Fibroblast of lung (primary cell): ENCODE measurements around the gene ADORA2B.

ENCODE experiments used
- EZH2 ChIP-seq: IDR thresholded peaks from 2 replicates; pipeline ENCODE4 v1.5.1; 2012; ENCODE audit warnings: low read length, control low read depth, mild to moderate bottlenecking; ENCODE audit errors: missing control alignments
- TF ChIP-seq, protein P1 (sequence below), 2 donors: IDR thresholded peaks in 1 of 2; conservative IDR thresholded peaks in 1 of 2; 1 replicate in 1 of 2; 2 replicates in 1 of 2; pipeline ENCODE4 v1.5.1; 2011 to 2012; ENCODE audit warnings: low read length in 2 of 2, control low read depth in 1 of 2, inconsistent platforms in 1 of 2, low read depth in 1 of 2, mild to moderate bottlenecking in 1 of 2

- TF ChIP-seq, protein P1, sequence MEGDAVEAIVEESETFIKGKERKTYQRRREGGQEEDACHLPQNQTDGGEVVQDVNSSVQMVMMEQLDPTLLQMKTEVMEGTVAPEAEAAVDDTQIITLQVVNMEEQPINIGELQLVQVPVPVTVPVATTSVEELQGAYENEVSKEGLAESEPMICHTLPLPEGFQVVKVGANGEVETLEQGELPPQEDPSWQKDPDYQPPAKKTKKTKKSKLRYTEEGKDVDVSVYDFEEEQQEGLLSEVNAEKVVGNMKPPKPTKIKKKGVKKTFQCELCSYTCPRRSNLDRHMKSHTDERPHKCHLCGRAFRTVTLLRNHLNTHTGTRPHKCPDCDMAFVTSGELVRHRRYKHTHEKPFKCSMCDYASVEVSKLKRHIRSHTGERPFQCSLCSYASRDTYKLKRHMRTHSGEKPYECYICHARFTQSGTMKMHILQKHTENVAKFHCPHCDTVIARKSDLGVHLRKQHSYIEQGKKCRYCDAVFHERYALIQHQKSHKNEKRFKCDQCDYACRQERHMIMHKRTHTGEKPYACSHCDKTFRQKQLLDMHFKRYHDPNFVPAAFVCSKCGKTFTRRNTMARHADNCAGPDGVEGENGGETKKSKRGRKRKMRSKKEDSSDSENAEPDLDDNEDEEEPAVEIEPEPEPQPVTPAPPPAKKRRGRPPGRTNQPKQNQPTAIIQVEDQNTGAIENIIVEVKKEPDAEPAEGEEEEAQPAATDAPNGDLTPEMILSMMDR (conservative IDR thresholded peaks at IDR 0.05 in 1 of 2, IDR thresholded peaks at IDR 0.05 in 1 of 2; ENCODE audit: low read depth in 1 of 2, low read length in 2 of 2), result no peak
- TF ChIP-seq EZH2, result no peak
These were observed 3.1 kb upstream of the ADORA2B start for GRCh38 chr17:15941781-15942180.
